ENCODE data around the gene TMBIM4.

GRCh38 chr12:66142826-66143225, 27.0 kb downstream of the TMBIM4 start:
- TF ChIP-seq CTCF (IDR thresholded peaks at IDR 0.05 in 4 of 5, conservative IDR thresholded peaks at IDR 0.05 in 1 of 5) (no peak), POLR2A (IDR thresholded peaks at IDR 0.05) (no peak)

Data from gastrocnemius medialis (tissue), 4 donors.